Chondrocyte (in vitro differentiated cells): ENCODE data around the gene GARNL3. TPM values are rescaled to one million over a fixed set of nuclear protein-coding genes. Genes with fewer than 3 reads are reported as not detected.

ENCODE experiments used
- DNase-seq: peaks from one replicate; pipeline ENCODE4 v3.0.0; 2021; ENCODE audit warnings: mixed read lengths, low spot score
- H3K27ac Mint-ChIP-seq: one replicate; pipeline ENCODE4 v1.8.0; 2021; ENCODE audit warnings: mild to moderate bottlenecking, moderate library complexity, mixed read lengths; ENCODE audit not compliant: unreplicated experiment
- H3K27me3 Mint-ChIP-seq: 2 replicates; pipeline ENCODE4 v1.8.0; 2021; ENCODE audit warnings: low read depth, mixed read lengths
- H3K36me3 Mint-ChIP-seq: 2 replicates; pipeline ENCODE4 v1.8.0; 2021; ENCODE audit warnings: low read depth, mixed read lengths
- H3K4me1 Mint-ChIP-seq: 2 replicates; pipeline ENCODE4 v1.8.0; 2021; ENCODE audit warnings: low read depth, mild to moderate bottlenecking, mixed read lengths
- H3K4me3 Mint-ChIP-seq: one replicate; pipeline ENCODE4 v1.8.0; 2021; ENCODE audit warnings: mild to moderate bottlenecking, moderate library complexity, mixed read lengths; ENCODE audit not compliant: unreplicated experiment
- H3K9me3 Mint-ChIP-seq: 2 replicates; pipeline ENCODE4 v1.8.0; 2021; ENCODE audit warnings: low read depth, mixed read lengths
- CTCF ChIP-seq: fragments of 200-600 bp; sonication (generic); IDR thresholded peaks from 2 replicates; pipeline ENCODE4 v1.5.0; 2021; ENCODE audit warnings: antibody characterized with exemption, mild to moderate bottlenecking, moderate library complexity
- total RNA-seq: library from RNA; stranded (reverse); gene quantifications from 3 replicates; pipeline ENCODE4 v1.2.1, GENCODE V29; 2021

Gene GARNL3
- total RNA-seq, 1 donor from 2014 or later: 8.9 TPM

- H3K27me3 Mint-ChIP-seq: no peaks in the 10 kb centered on the region
- H3K27ac Mint-ChIP-seq: no peak overlapping the region
- H3K36me3 Mint-ChIP-seq: peaks cover 1% of the 10 kb centered on the region
- DNase-seq: no peak
- H3K4me3 Mint-ChIP-seq: no peak overlapping the region
- no peak for TF ChIP-seq CTCF
- H3K4me1 Mint-ChIP-seq: peaks cover 6% of the 10 kb centered on the region
- H3K9me3 Mint-ChIP-seq: no peaks in the 10 kb centered on the region
These were observed 93.5 kb downstream of the GARNL3 start for GRCh38 chr9:127358023-127358535.

- no peak for TF ChIP-seq CTCF
- Mint-ChIP-seq H3K27me3 (no peaks in the 10 kb centered on the region), H3K36me3 (peaks cover 1% of the 10 kb centered on the region), H3K9me3 (no peaks in the 10 kb centered on the region), H3K4me1 (peaks cover 6% of the 10 kb centered on the region), H3K4me3 (no peak overlapping the region), H3K27ac (no peak overlapping the region)
- DNase-seq: no peak
These were observed 94.2 kb downstream of the GARNL3 start for GRCh38 chr9:127358770-127359169.

GRCh38 chr9:127360250-127360649 lies 95.7 kb downstream of the GARNL3 start:
- no peak for TF ChIP-seq CTCF
- no peak overlapping the region for H3K27ac Mint-ChIP-seq
- DNase-seq: no peak
- H3K36me3 Mint-ChIP-seq: peaks cover 5% of the 10 kb centered on the region
- H3K4me1 Mint-ChIP-seq: peaks cover 6% of the 10 kb centered on the region
- no peaks in the 10 kb centered on the region for H3K27me3 Mint-ChIP-seq
- no peak overlapping the region for H3K4me3 Mint-ChIP-seq
- no peaks in the 10 kb centered on the region for H3K9me3 Mint-ChIP-seq

- no peak for TF ChIP-seq CTCF
- H3K36me3 Mint-ChIP-seq: peaks cover 5% of the 10 kb centered on the region
- no peaks in the 10 kb centered on the region for H3K9me3 Mint-ChIP-seq
- no peak overlapping the region for H3K4me3 Mint-ChIP-seq
- no peak for DNase-seq
- no peak overlapping the region for H3K27ac Mint-ChIP-seq
- H3K27me3 Mint-ChIP-seq: no peaks in the 10 kb centered on the region
- peaks cover 6% of the 10 kb centered on the region for H3K4me1 Mint-ChIP-seq
These were observed 96.3 kb downstream of the GARNL3 start for GRCh38 chr9:127360829-127361228.

- H3K27me3 Mint-ChIP-seq: no peaks in the 10 kb centered on the region
- no peak for DNase-seq
- H3K9me3 Mint-ChIP-seq: no peaks in the 10 kb centered on the region
- peaks cover 5% of the 10 kb centered on the region for H3K36me3 Mint-ChIP-seq
- TF ChIP-seq CTCF: no peak
- H3K4me3 Mint-ChIP-seq: no peak overlapping the region
- peaks cover 6% of the 10 kb centered on the region for H3K4me1 Mint-ChIP-seq
- no peak overlapping the region for H3K27ac Mint-ChIP-seq
These were observed 97.0 kb downstream of the GARNL3 start for GRCh38 chr9:127361561-127361960.
